ENCODE results near the gene GNG7. TPM values are rescaled to one million over a fixed set of nuclear protein-coding genes. Genes with fewer than 3 reads are reported as not detected.

The GNG7 gene
- total and polyA plus RNA-seq, 7 donors = 1.2 to 8.0 (median 2.6) TPM

GRCh38 chr19:2719920-2720776, 17.7 kb upstream of the GNG7 start:
- H3K27me3 ChIP-seq = peaks cover 12 to 58% (median 34%) of the 10 kb centered on the region in 3 donors
- peak; percentile 64 for DNase-seq
- H3K4me1 ChIP-seq = peaks cover 0 to 35% (median 30%) of the 10 kb centered on the region in 4 donors
- intact Hi-C loops (cut with DNase I) = no loop called here
- WGBS, 2 donors = 6 to 9% methylated on average over 37 of the region's 37 CpGs
- peak overlapping the region in 1 of 4 donors; percentile 59 for H3K27ac ChIP-seq
- H3K36me3 ChIP-seq = no peaks in the 10 kb centered on the region
- peaks cover 0 to 5% (median 4%) of the 10 kb centered on the region in 4 donors for H3K9me3 ChIP-seq
- peak overlapping the region in 3 of 4 donors; percentile 23 to 46 (median 44) for H3K4me3 ChIP-seq
- TF ChIP-seq EP300 (IDR thresholded peaks at IDR 0.05) (no peak), POLR2AphosphoS5 (IDR thresholded peaks at IDR 0.05) (no peak), CTCF (IDR thresholded peaks at IDR 0.05) (no peak), POLR2A (IDR thresholded peaks at IDR 0.05) (no peak)

GRCh38 chr19:2719232-2719735, 16.8 kb upstream of the GNG7 start:
- Histone ChIP-seq H3K9me3 (peaks cover 0 to 7% (median 5%) of the 10 kb centered on the region in 4 donors), H3K4me1 (peaks cover 0 to 35% (median 30%) of the 10 kb centered on the region in 4 donors), H3K27ac (no peak overlapping the region), H3K27me3 (peaks cover 12 to 60% (median 34%) of the 10 kb centered on the region in 3 donors), H3K36me3 (no peaks in the 10 kb centered on the region), H3K4me3 (no peak overlapping the region)
- no peak for TF ChIP-seq POLR2A (IDR thresholded peaks at IDR 0.05)
- DNase-seq = peak; percentile 32
- 24 to 52% methylated on average over 7 of the region's 7 CpGs for WGBS, 2 donors
- intact Hi-C loops (cut with DNase I) = no loop called here

- 86 to 87% methylated on average over 52 of the region's 52 CpGs for WGBS, 2 donors
- no peaks in the 10 kb centered on the region for H3K36me3 ChIP-seq
- no peak overlapping the region for H3K27ac ChIP-seq
- DNase-seq = peak; percentile 50
- H3K27me3 ChIP-seq = peaks cover 12 to 60% (median 34%) of the 10 kb centered on the region in 3 donors
- peaks cover 0 to 7% (median 5%) of the 10 kb centered on the region in 4 donors for H3K9me3 ChIP-seq
- no peak for TF ChIP-seq POLR2A (IDR thresholded peaks at IDR 0.05)
- no peak for TF ChIP-seq EP300 (IDR thresholded peaks at IDR 0.05)
- no peak for TF ChIP-seq CTCF (IDR thresholded peaks at IDR 0.05)
- no peak for TF ChIP-seq POLR2AphosphoS5 (IDR thresholded peaks at IDR 0.05)
- intact Hi-C loops (cut with DNase I) = no loop called here
- peaks cover 0 to 26% (median 20%) of the 10 kb centered on the region in 4 donors for H3K4me1 ChIP-seq
- H3K4me3 ChIP-seq = no peak overlapping the region
These were observed 15.4 kb upstream of the GNG7 start for GRCh38 chr19:2717638-2718541.

GRCh38 chr19:2716722-2717637, 14.5 kb upstream of the GNG7 start:
- Histone ChIP-seq H3K9me3 (peaks cover 0 to 7% (median 5%) of the 10 kb centered on the region in 4 donors), H3K27me3 (peaks cover 12 to 57% (median 33%) of the 10 kb centered on the region in 3 donors), H3K4me3 (no peak overlapping the region), H3K27ac (no peak overlapping the region), H3K4me1 (peaks cover 0 to 21% (median 16%) of the 10 kb centered on the region in 4 donors), H3K36me3 (no peaks in the 10 kb centered on the region)
- TF ChIP-seq POLR2A (IDR thresholded peaks at IDR 0.05) (no peak), CTCF (IDR thresholded peaks at IDR 0.05) (no peak), POLR2AphosphoS5 (IDR thresholded peaks at IDR 0.05) (no peak), EP300 (IDR thresholded peaks at IDR 0.05) (no peak)
- peak; percentile 53 for DNase-seq
- intact Hi-C loops (cut with DNase I) = no loop called here
- WGBS, 2 donors = 91% methylated on average over 51 of the region's 51 CpGs
